HG03571 (cell line): ENCODE measurements around the gene PRSS21.

Experiments
- ATAC-seq: cut with Tn5 transposase; IDR thresholded peaks from one replicate; pipeline ENCODE4 v1.9.1; 2021; ENCODE audit not compliant: unreplicated experiment

Gene PRSS21

GRCh38 chr16:2841606-2842339 lies 24.7 kb downstream of the PRSS21 start:
- no peak for ATAC-seq

- no peak for ATAC-seq
Observed at GRCh38 chr16:2842340-2843000, 25.4 kb downstream of the PRSS21 start.

- ATAC-seq: no peak
Observed at GRCh38 chr16:2843526-2843925, 26.5 kb downstream of the PRSS21 start.

- no peak for ATAC-seq
Observed at GRCh38 chr16:2845116-2845515, 28.1 kb downstream of the PRSS21 start.

GRCh38 chr16:2846511-2847310 lies 29.7 kb downstream of the PRSS21 start:
- no peak for ATAC-seq

GRCh38 chr16:2848933-2849725 lies 32.1 kb downstream of the PRSS21 start:
- no peak for ATAC-seq

- ATAC-seq: no peak
Observed at GRCh38 chr16:2852003-2852730, 35.1 kb downstream of the PRSS21 start.

GRCh38 chr16:2852731-2853507 lies 35.9 kb downstream of the PRSS21 start:
- no peak for ATAC-seq

- ATAC-seq: no peak
Observed at GRCh38 chr16:2853531-2854073, 36.6 kb downstream of the PRSS21 start.

GRCh38 chr16:2854700-2855309 lies 37.8 kb downstream of the PRSS21 start:
- ATAC-seq: no peak

GRCh38 chr16:2855536-2855935 lies 38.5 kb downstream of the PRSS21 start:
- ATAC-seq: no peak

- no peak for ATAC-seq
Observed at GRCh38 chr16:2856061-2856670, 39.1 kb downstream of the PRSS21 start.

- no peak for ATAC-seq
Observed at GRCh38 chr16:2856686-2857450, 39.8 kb downstream of the PRSS21 start.

GRCh38 chr16:2857451-2858244 lies 40.6 kb downstream of the PRSS21 start, which contains the start of gene PRSS22:
PRSS22 (minus strand) TSS chr16:2858170; CDS start chr16:2858104, 66 bp downstream.
- no peak for ATAC-seq

- no peak for ATAC-seq
Observed at GRCh38 chr16:2858245-2859025, 41.4 kb downstream of the PRSS21 start.

GRCh38 chr16:2859686-2860265 lies 42.7 kb downstream of the PRSS21 start:
- no peak for ATAC-seq
